Hematopoietic multipotent progenitor cell treated with erythropoietin and hydrocortisone succinate and interleukin-3 and kit ligand, for 17 days (in vitro differentiated cells): ENCODE data around the gene HOXD9.

Experiments
- DNase-seq: peaks from one replicate; pipeline ENCODE4 v3.0.0-alpha.2; 2015; ENCODE audit warnings: low spot score

The HOXD9 gene

GRCh38 chr2:176152350-176153181 is 30.0 kb downstream of the HOXD9 start:
- DNase-seq: no peak

- no peak for DNase-seq
Observed at GRCh38 chr2:176154576-176155252, 32.2 kb downstream of the HOXD9 start.

- DNase-seq: no peak
Observed at GRCh38 chr2:176155356-176156044, 33.0 kb downstream of the HOXD9 start.

GRCh38 chr2:176156301-176156806 is 33.8 kb downstream of the HOXD9 start:
- no peak for DNase-seq

GRCh38 chr2:176156807-176157498 is 34.4 kb downstream of the HOXD9 start, which contains the start of gene HOXD3:
Gene HOXD3 (plus strand): TSS chr2:176157307. CDS start chr2:176169115, 11,808 bp downstream.
- DNase-seq: no peak

- DNase-seq: no peak
Observed at GRCh38 chr2:176157499-176158185, 35.1 kb downstream of the HOXD9 start.

- no peak for DNase-seq
Observed at GRCh38 chr2:176158186-176158591, 35.7 kb downstream of the HOXD9 start.

GRCh38 chr2:176158855-176159662 is 36.5 kb downstream of the HOXD9 start:
- DNase-seq: no peak

- DNase-seq: no peak
Observed at GRCh38 chr2:176159663-176160250, 37.2 kb downstream of the HOXD9 start.

- no peak for DNase-seq
Observed at GRCh38 chr2:176160251-176160985, 37.9 kb downstream of the HOXD9 start.

- no peak for DNase-seq
Observed at GRCh38 chr2:176160986-176161824, 38.7 kb downstream of the HOXD9 start.

- DNase-seq: no peak
Observed at GRCh38 chr2:176161825-176162626, 39.5 kb downstream of the HOXD9 start.

- DNase-seq: no peak
Observed at GRCh38 chr2:176162911-176163671, 40.6 kb downstream of the HOXD9 start.

- DNase-seq: no peak
Observed at GRCh38 chr2:176163672-176164056, 41.1 kb downstream of the HOXD9 start.

- DNase-seq: no peak
Observed at GRCh38 chr2:176164201-176164600, 41.7 kb downstream of the HOXD9 start.

GRCh38 chr2:176164611-176165369 is 42.3 kb downstream of the HOXD9 start:
- no peak for DNase-seq
